Activated CD8-positive, alpha-beta memory T cell treated with anti-CD3 and anti-CD28 coated beads, Interleukin-2, amount 50 U/mL, for 24 hours (primary cell): Measurements from ENCODE around the gene B9D1.

ENCODE experiments used
- DNase-seq: peaks from one replicate; pipeline ENCODE4 v3.0.0-alpha.2; 2020; ENCODE audit errors: extremely low read depth

Gene B9D1

DNA sequence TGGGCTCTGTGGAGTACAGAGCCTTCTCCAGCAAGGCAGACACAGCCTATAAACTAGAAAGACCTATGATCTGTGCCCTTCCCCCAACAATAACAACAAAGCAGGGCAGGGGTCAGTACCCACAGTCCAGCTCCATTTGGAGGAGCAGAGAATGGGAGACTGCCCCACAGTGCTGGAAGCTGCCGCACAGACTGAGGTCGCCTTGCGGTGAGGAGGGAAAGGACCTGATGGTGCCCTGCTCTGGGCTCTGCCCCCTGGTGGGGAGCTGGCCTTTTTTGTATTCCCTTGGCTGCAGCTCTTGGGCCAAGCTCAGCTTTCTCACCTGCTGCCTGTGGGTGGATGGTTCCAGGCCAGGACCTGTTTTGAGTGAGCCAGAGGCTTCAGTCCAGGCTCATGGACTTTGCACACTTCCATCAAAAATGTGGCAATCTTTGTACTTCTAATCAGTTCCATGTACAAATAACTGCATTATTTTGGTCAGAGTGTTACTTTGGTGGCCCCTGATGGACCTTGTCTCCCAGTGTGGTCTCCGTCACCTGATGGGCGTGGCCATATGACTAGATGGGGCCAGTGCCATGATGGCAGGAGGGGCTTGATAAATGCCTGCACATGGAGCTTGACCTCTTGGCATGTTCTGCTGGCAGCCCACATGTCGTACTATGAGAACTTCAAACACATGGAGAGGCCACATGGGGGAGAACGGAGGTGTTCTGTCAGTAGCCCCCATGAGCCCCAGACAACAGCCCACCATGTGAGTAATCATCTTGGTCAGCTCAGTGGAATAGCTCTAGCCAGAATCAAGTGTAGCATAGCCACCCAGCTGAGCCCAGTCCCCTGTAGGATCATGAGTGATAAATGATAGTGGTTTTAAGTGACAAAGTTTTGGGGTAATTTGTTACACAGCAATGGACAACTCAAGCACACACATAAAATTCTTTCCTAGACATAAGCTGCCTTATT lies 24.2 kb downstream of the B9D1 start:
- DNase-seq, result peak; percentile 13

DNA sequence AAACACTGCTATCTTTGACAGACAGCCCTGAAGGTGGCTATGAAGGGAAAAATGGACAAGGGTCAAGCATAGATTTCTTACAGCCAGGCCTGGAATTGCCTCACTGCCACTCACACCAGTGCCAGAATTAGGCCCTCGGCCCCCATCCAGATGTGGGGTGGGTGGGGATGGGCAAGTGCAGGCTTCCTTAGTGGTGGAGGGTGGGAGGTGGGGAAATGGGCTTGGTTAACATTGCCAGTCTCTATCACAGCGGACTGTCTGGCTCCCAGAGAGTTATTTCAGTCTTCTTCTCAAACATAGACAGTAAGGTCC lies 24.9 kb downstream of the B9D1 start:
- no peak for DNase-seq

GRCh38 chr17:19336938-19337711 lies 25.4 kb downstream of the B9D1 start:
- DNase-seq, result no peak

DNA sequence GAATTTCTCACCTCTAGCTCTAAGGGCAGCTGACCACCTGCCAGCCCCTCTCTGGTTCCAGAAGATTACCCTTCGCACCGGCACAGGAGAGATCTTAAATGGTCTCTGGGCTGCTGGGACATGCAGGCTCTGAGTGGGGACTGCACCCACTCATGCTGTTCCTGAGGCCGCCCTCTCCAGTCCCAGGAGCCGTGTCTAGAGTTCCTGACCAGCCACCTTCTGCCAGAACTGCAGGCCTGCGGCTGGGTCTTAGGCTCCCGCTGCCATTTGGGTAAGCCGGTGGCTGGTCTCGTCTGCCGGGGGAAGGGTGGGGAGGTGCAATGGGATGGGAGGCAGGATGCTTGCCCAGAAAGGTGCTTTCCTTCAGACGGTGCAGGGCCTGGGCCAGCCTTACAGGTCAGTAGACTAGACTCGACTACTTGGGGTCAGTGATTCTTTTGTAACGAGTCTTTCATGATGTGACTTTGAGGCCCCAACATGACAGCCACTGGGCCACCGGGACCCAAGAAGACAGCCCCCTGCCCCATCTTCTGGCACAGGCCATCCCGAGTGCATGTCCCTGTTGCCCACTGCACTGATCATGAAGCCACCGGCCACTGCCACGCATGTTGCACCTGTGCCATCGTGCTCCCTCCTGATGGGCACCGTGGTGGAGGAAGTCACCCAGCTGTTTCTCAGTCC lies 26.4 kb downstream of the B9D1 start:
- no peak for DNase-seq

DNA sequence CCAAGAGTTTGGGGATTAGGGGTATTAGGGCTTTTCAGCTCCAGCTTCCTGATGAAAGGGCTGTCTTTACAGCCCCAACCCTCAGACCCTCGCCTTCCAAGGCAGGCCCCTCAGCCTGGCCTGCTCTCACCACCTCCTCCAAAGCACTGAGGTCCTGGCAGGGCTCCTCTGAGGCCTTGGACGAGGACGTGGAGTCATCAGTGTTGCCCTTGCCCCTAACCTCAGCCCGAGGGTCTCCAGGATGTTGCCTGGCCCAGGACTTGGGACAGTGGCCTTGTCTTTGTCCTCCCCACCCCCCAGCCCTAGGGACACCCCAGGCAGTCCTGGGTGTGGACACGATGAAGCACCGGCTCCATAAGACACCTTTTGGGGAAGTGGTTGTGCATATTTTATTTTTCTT lies 28.2 kb downstream of the B9D1 start:
- DNase-seq, result no peak

GRCh38 chr17:19333736-19334290 lies 28.7 kb downstream of the B9D1 start:
- no peak for DNase-seq

- no peak for DNase-seq
Measured at GRCh38 chr17:19333132-19333440, 29.4 kb downstream of the B9D1 start.

GRCh38 chr17:19332371-19333131 lies 30.0 kb downstream of the B9D1 start:
- DNase-seq, result no peak

- DNase-seq, result no peak
Measured at GRCh38 chr17:19331543-19332245, 30.8 kb downstream of the B9D1 start.

DNA sequence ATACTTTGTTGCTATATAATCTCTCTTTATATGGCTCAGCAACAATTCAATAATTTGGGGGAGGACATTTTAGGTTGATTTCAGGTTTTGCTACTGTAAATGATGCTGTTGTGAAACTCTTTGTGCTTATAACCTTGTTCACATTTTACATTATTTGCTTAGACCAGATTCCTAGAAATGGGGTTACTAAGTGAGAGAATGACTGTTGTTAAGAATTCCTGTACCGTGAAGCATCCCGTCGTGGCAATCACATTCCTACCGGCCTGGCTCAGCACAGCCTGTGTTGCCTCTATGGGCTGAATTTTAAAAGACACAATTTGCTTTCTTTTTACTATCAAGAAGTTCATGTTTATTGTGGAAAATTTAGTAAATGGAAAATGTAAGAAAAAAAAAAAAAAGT lies 31.4 kb downstream of the B9D1 start:
- no peak for DNase-seq

GRCh38 chr17:19330271-19330670 lies 32.3 kb downstream of the B9D1 start:
- no peak for DNase-seq

DNA sequence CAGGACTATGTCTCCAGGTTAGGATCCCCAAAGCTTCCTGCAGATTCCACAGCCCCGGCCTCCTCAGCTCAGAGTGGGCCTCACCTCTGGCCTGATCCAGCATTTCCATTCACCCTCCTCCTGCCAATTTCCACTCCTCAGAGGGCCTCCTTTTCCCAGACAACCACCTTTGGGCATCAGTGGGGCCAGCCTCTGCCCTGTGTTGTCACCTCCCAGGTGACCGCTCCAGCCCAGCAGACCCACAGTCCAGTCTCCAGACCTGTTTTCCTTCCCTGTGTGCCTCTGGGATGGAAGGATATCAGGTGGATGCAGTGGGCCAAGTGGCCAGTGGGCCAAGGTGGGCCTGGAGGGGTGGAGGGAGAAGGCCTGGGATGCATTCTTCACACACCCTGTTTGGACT lies 32.7 kb downstream of the B9D1 start:
- no peak for DNase-seq

DNA sequence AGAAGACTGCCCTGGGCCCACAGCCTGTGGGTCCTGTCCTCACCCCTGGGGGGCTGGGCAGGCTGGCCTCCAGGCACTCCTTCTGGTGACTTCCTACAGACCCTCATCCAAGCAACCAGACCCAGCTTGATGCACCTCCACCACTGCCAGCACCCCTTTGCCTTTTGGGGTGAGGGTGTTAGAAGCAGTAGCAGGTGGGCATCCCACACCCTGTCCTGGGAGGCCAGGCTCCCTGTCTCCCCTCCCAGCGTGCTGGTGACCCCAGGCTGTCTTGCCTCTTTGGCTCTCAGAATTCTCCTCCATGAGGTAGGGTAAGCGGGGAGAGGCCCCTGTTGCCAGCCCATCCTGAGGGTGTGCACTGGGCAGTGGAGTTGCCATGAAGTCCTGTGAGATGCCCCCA lies 33.4 kb downstream of the B9D1 start:
- DNase-seq, result no peak

DNA sequence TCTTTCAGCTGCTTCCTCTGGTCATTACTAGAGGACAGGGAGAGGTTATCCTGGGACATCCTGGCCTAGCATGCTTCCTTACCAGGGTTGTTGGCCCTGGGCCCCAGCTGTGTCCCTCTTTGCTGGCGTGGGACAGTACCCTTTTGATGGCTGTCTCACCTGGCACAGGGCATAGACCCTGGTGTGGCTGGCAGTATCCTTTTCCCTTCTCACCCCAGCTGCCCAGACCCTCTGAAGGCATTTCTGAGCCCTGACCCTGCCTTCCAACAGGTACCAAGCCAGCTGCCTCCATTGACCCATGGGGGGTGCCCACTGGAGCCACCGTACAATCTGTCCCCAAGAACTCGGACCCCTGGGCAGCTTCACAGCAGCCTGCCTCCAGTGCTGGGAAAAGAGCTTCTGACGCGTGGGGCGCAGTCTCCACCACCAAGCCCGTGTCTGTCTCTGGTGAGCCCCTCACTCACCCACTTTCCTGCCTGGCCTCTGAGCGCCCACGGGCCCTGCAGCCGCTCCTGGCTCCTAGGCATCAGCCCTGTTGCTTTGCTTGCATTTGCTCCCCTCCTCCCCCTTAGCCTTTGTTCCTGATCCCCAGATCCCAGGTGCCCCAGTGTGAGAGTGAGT lies 34.0 kb downstream of the B9D1 start:
- DNase-seq, result no peak

DNA sequence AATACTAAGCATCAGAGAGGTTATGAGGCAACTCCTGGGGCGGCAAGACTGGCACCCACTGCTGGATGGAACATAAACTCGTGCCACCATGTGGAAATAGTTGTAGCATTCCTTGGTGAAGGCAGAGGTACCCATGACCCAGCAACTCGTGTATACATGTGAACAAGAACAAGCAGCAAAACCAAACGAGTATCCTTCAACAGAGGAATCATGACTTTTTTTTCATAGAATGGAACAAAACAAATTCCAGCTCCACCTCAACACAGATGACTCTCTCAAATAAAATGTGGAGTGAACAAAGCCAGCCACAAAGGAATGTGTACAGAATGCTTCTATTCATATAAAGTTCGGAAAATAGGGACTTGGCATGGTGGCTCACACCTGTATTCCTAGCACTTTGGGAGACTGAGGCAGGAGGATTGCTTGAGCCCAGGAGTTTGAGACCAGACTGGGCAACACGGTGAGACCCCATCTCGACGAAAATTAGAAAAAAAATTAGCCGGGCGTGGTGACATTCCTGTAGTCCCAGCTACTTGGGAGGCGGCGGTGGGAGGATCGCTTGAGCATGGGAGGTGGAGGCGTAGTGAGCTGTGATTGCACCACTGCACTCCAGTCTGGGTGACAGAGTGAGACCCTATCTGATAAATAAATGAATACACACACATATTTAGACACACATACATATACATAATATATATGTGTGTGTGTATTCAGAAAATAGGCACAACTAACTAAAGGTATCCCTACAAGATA lies 35.3 kb downstream of the B9D1 start:
- DNase-seq, result no peak

- no peak for DNase-seq
Measured at GRCh38 chr17:19325542-19325941, 37.0 kb downstream of the B9D1 start.

GRCh38 chr17:19322861-19323260 lies 39.7 kb downstream of the B9D1 start:
- DNase-seq, result no peak

GRCh38 chr17:19322129-19322505 lies 40.4 kb downstream of the B9D1 start:
- no peak for DNase-seq

- DNase-seq, result no peak
Measured at GRCh38 chr17:19321481-19322128, 40.9 kb downstream of the B9D1 start.
